Breast epithelium (tissue), 4 donors: ENCODE measurements around the gene ZNG1F. TPM values are rescaled to one million over a fixed set of nuclear protein-coding genes. Genes with fewer than 3 reads are reported as not detected.
"Not testable (repeated sequence)": the region's sequence is repeated elsewhere in the genome, so short reads cannot be mapped to it uniquely, and the experiment has no call there.

ENCODE experiments used
- DNase-seq, 2 donors: peaks; one replicate each; pipeline ENCODE4 v3.0.0-alpha.2; 2019; ENCODE audit warnings: low spot score in 2 of 2
- H3K27ac ChIP-seq, 2 donors: fragments of 200-600 bp; sonication (generic) in 1 of 2; one replicate each; pipeline ENCODE4 v1.5.1; 2016 to 2019; ENCODE audit warnings: mild to moderate bottlenecking in 1 of 2
- H3K27me3 ChIP-seq, 2 donors: fragments of 200-600 bp; sonication (generic) in 1 of 2; one replicate each; pipeline versions ENCODE4 v1.5.1 to v1.6.0; 2017 to 2019; ENCODE audit warnings: control low read depth in 1 of 2, mild to moderate bottlenecking in 1 of 2
- H3K36me3 ChIP-seq: fragments of 200-600 bp; one replicate; pipeline ENCODE4 v1.5.1; 2019
- H3K4me1 ChIP-seq, 2 donors: fragments of 200-600 bp; sonication (generic); one replicate each; pipeline ENCODE4 v1.5.1; 2016 to 2019; ENCODE audit warnings: control low read depth in 1 of 2
- H3K4me3 ChIP-seq, 3 donors: fragments of 200-600 bp; sonication (generic); 1 replicate in 2 of 3; 2 replicates in 1 of 3; pipeline ENCODE4 v1.5.1; 2016 to 2019; ENCODE audit warnings: mild to moderate bottlenecking in 3 of 3, moderate library complexity in 2 of 3
- H3K9me3 ChIP-seq, 2 donors: fragments of 200-600 bp; sonication (generic) in 1 of 2; one replicate each; pipeline ENCODE4 v1.5.1; 2016 to 2019; ENCODE audit warnings: control low read depth in 1 of 2
- intact Hi-C: fragments of 100-400 bp; cut with DNase I; formaldehyde crosslinking; loops from one replicate; pipeline ENCODE4 v1.15.1; 2023; ENCODE audit warnings: low total_unique reads
- total RNA-seq, 3 donors: library from RNA; depleted of rRNA; stranded (reverse); fragments of >200 nt; gene quantifications; one replicate each; pipeline ENCODE4 v1.1.0, GENCODE V29; 2016

The ZNG1F gene
- total RNA-seq, 3 donors from 2014 or later: 6.4 to 31.2 (median 22.9) TPM

- H3K4me1 ChIP-seq, H3K27ac ChIP-seq, H3K36me3 ChIP-seq, intact Hi-C loops, H3K27me3 ChIP-seq, H3K4me3 ChIP-seq, H3K9me3 ChIP-seq, DNase-seq: not testable (repeated sequence)
Measured at GRCh38 chr9:41111414-41111813, 77.7 kb downstream of the ZNG1F start.

- H3K27ac ChIP-seq, H3K27me3 ChIP-seq, H3K4me3 ChIP-seq, H3K36me3 ChIP-seq, intact Hi-C loops, H3K4me1 ChIP-seq, H3K9me3 ChIP-seq, DNase-seq: not testable (repeated sequence)
Measured at GRCh38 chr9:41110913-41111312, 78.2 kb downstream of the ZNG1F start.

- H3K27ac ChIP-seq, H3K4me3 ChIP-seq, H3K36me3 ChIP-seq, DNase-seq, H3K4me1 ChIP-seq, H3K27me3 ChIP-seq, H3K9me3 ChIP-seq, intact Hi-C loops: not testable (repeated sequence)
Measured at GRCh38 chr9:41109253-41109652, 79.9 kb downstream of the ZNG1F start.

- intact Hi-C loops, DNase-seq: not testable (repeated sequence)
Measured at GRCh38 chr9:41108816-41109215, 80.3 kb downstream of the ZNG1F start.

GRCh38 chr9:41106472-41107116, 82.5 kb downstream of the ZNG1F start:
- H3K27ac ChIP-seq, intact Hi-C loops, DNase-seq, H3K27me3 ChIP-seq, H3K9me3 ChIP-seq, H3K36me3 ChIP-seq, H3K4me1 ChIP-seq: not testable (repeated sequence)
- H3K4me3 ChIP-seq: peak overlapping the region in 1 of 3 donors; percentile 11

More at GRCh38 chr9:41108816-41109215, 80.3 kb downstream of the ZNG1F start:
- not testable (repeated sequence) for H3K9me3 ChIP-seq, H3K36me3 ChIP-seq, H3K4me3 ChIP-seq, H3K27me3 ChIP-seq, H3K27ac ChIP-seq, H3K4me1 ChIP-seq

- H3K9me3 ChIP-seq, DNase-seq, H3K27ac ChIP-seq, H3K36me3 ChIP-seq, H3K27me3 ChIP-seq, H3K4me3 ChIP-seq, intact Hi-C loops, H3K4me1 ChIP-seq: not testable (repeated sequence)
Measured at GRCh38 chr9:41105557-41106253, 83.4 kb downstream of the ZNG1F start.

- H3K4me1 ChIP-seq, H3K9me3 ChIP-seq, DNase-seq, H3K36me3 ChIP-seq, H3K4me3 ChIP-seq, H3K27ac ChIP-seq, intact Hi-C loops, H3K27me3 ChIP-seq: not testable (repeated sequence)
Measured at GRCh38 chr9:41104542-41104941, 84.6 kb downstream of the ZNG1F start.

- DNase-seq, H3K27me3 ChIP-seq, H3K9me3 ChIP-seq, H3K4me3 ChIP-seq, H3K36me3 ChIP-seq, intact Hi-C loops, H3K4me1 ChIP-seq, H3K27ac ChIP-seq: not testable (repeated sequence)
Measured at GRCh38 chr9:41100508-41100907, 88.6 kb downstream of the ZNG1F start.

- H3K4me3 ChIP-seq, H3K9me3 ChIP-seq, DNase-seq, intact Hi-C loops, H3K4me1 ChIP-seq, H3K27ac ChIP-seq, H3K36me3 ChIP-seq, H3K27me3 ChIP-seq: not testable (repeated sequence)
Measured at GRCh38 chr9:41098759-41099158, 90.4 kb downstream of the ZNG1F start.

- H3K4me1 ChIP-seq, H3K27me3 ChIP-seq, intact Hi-C loops, H3K9me3 ChIP-seq, H3K36me3 ChIP-seq, H3K4me3 ChIP-seq, DNase-seq, H3K27ac ChIP-seq: not testable (repeated sequence)
Measured at GRCh38 chr9:41095060-41095459, 94.1 kb downstream of the ZNG1F start.

- DNase-seq, intact Hi-C loops, H3K27me3 ChIP-seq, H3K27ac ChIP-seq, H3K36me3 ChIP-seq, H3K4me3 ChIP-seq, H3K4me1 ChIP-seq, H3K9me3 ChIP-seq: not testable (repeated sequence)
Measured at GRCh38 chr9:41094010-41094773, 94.9 kb downstream of the ZNG1F start.

- H3K27ac ChIP-seq, DNase-seq, H3K27me3 ChIP-seq, H3K4me3 ChIP-seq, H3K4me1 ChIP-seq, H3K36me3 ChIP-seq, intact Hi-C loops, H3K9me3 ChIP-seq: not testable (repeated sequence)
Measured at GRCh38 chr9:41090922-41091321, 98.2 kb downstream of the ZNG1F start.

- H3K4me3 ChIP-seq, H3K27ac ChIP-seq, H3K9me3 ChIP-seq, H3K4me1 ChIP-seq, DNase-seq, H3K36me3 ChIP-seq, H3K27me3 ChIP-seq, intact Hi-C loops: not testable (repeated sequence)
Measured at GRCh38 chr9:41090386-41090785, 98.7 kb downstream of the ZNG1F start.
